Body of pancreas (tissue), 4 donors: Measurements from ENCODE around the gene PRRC2B.

Experiments
- POLR2A ChIP-seq, 3 donors: fragments of 450-650 bp; IDR thresholded peaks; one replicate each; pipeline ENCODE4 v1.6.1; 2016; ENCODE audit warnings: antibody characterized with exemption in 3 of 3, mild to moderate bottlenecking in 2 of 3
- TF ChIP-seq, protein P1 (sequence below), 7 experiments: fragments of 450-650 bp in 4 of 7; fragments of 200-600 bp in 3 of 7; sonication (generic) in 3 of 7; IDR thresholded peaks; one replicate each; pipeline ENCODE4 v1.5.1; 2016 to 2019; ENCODE audit warnings: antibody characterized with exemption in 7 of 7

DNA sequence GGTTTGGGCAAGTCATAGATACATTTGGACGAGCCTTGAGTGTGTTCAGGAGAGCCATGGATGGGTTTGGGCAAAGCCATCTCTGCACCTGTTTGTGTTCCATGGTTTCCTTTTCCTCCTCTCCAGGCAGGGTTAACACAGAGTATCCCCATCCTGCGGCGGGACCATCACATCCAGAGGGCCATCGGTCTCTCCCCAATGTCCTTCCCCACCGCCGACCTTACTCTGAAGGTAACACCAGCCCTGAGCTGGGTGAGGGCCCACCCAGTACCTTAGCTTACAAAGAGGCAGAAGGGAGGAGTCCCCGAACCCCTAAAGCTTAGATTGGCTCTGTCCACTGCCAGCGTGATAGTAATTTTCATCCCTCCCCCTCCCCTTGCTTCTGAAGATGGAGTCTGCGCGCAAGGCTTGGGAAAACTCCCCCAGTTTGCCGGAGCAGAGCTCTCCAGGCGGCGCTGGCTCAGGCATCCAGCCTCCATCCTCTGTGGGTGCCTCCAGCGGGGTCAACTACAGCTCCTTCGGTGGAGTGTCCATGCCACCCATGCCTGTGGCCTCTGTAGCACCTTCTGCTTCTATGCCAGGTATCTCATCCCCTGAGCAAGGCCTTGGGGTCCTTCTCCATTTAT is 90.8 kb downstream of the PRRC2B start:
- TF ChIP-seq, protein P1, sequence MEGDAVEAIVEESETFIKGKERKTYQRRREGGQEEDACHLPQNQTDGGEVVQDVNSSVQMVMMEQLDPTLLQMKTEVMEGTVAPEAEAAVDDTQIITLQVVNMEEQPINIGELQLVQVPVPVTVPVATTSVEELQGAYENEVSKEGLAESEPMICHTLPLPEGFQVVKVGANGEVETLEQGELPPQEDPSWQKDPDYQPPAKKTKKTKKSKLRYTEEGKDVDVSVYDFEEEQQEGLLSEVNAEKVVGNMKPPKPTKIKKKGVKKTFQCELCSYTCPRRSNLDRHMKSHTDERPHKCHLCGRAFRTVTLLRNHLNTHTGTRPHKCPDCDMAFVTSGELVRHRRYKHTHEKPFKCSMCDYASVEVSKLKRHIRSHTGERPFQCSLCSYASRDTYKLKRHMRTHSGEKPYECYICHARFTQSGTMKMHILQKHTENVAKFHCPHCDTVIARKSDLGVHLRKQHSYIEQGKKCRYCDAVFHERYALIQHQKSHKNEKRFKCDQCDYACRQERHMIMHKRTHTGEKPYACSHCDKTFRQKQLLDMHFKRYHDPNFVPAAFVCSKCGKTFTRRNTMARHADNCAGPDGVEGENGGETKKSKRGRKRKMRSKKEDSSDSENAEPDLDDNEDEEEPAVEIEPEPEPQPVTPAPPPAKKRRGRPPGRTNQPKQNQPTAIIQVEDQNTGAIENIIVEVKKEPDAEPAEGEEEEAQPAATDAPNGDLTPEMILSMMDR (IDR thresholded peaks at IDR 0.05) = no peak
- no peak for TF ChIP-seq POLR2A (IDR thresholded peaks at IDR 0.05)
